Fibroblast of lung (primary cell): ENCODE measurements around the gene FAM118A.

Experiments used
- CTCF ChIP-seq, 2 donors: IDR thresholded peaks in 1 of 2; conservative IDR thresholded peaks in 1 of 2; 1 replicate in 1 of 2; 2 replicates in 1 of 2; pipeline ENCODE4 v1.5.1; 2011 to 2012; ENCODE audit warnings: low read length in 2 of 2, control low read depth in 1 of 2, inconsistent platforms in 1 of 2, low read depth in 1 of 2, mild to moderate bottlenecking in 1 of 2
- EZH2 ChIP-seq: IDR thresholded peaks from 2 replicates; pipeline ENCODE4 v1.5.1; 2012; ENCODE audit warnings: low read length, control low read depth, mild to moderate bottlenecking; ENCODE audit errors: missing control alignments

GRCh38 chr22:45320357-45320976 is 10.7 kb downstream of the FAM118A start:
- TF ChIP-seq CTCF (conservative IDR thresholded peaks at IDR 0.05 in 1 of 2, IDR thresholded peaks at IDR 0.05 in 1 of 2; ENCODE audit: low read depth in 1 of 2, low read length in 2 of 2) (no peak), EZH2 (no peak)
